H1 (cell line): Measurements from ENCODE around the gene CERCAM. TPM values are rescaled to one million over a fixed set of nuclear protein-coding genes. Genes with fewer than 3 reads are reported as not detected.

Experiments used
- CREB1 ChIP-seq: IDR thresholded peaks from 2 replicates; pipeline ENCODE4 v1.6.1; 2012; ENCODE audit warnings: inconsistent platforms
- CTCF ChIP-seq, 3 experiments: IDR thresholded peaks; 1 replicate in 2 of 3; 2 replicates in 1 of 3; pipeline versions ENCODE4 v1.5.1 to v1.6.1; 2011; ENCODE audit warnings: low read length in 3 of 3, mild to moderate bottlenecking in 3 of 3, inconsistent platforms in 2 of 3, low read depth in 1 of 3, moderate library complexity in 1 of 3; ENCODE audit not compliant: insufficient read depth in 1 of 3; ENCODE audit errors: control extremely low read depth in 1 of 3
- KDM1A ChIP-seq: fragments of 200-600, 300-600 bp; sonication (generic); IDR thresholded peaks from 2 replicates; pipeline ENCODE4 v1.7.1; 2016; ENCODE audit warnings: mild to moderate bottlenecking, low read length, borderline replicate concordance
- KDM5A ChIP-seq: fragments of 200-600 bp; IDR thresholded peaks from 2 replicates; pipeline ENCODE4 v1.7.1; 2012; ENCODE audit warnings: mild to moderate bottlenecking, low read length, inconsistent platforms, mixed read lengths
- NANOG ChIP-seq: IDR thresholded peaks from 2 replicates; pipeline ENCODE4 v1.6.1; 2011; ENCODE audit warnings: low read length, low read depth, mild to moderate bottlenecking, inconsistent platforms; ENCODE audit not compliant: insufficient read depth, poor library complexity, severe bottlenecking
- PHF8 ChIP-seq: fragments of 200-600 bp; sonication (generic); conservative IDR thresholded peaks from 2 replicates; pipeline ENCODE4 v1.7.1; 2012; ENCODE audit warnings: low read depth, mild to moderate bottlenecking, inconsistent platforms, low read length, moderate library complexity
- SIX5 ChIP-seq: IDR thresholded peaks from 2 replicates; pipeline ENCODE4 v1.6.1; 2011; ENCODE audit warnings: mild to moderate bottlenecking, low read depth, low read length
- polyA plus RNA-seq, 7 experiments: library from polyadenylated mRNA; depleted of rRNA in 3 of 7; stranded (reverse) in 5 of 7; unstranded in 2 of 7; fragments of >200 nt in 5 of 7; fragments of 200-250 nt in 2 of 7; gene quantifications; 1 replicate in 5 of 7; 2 replicates in 1 of 7; 4 replicates in 1 of 7; pipeline versions ENCODE4 v1.2.1 to v1.2.3, GENCODE V29; 2011 to 2013; ENCODE audit warnings: missing spikeins in 2 of 7, mixed read lengths in 2 of 7
- total RNA-seq: library from RNA; stranded (reverse); fragmentation: NEBNext Ultra II Directional; extraction: Animal tissue kit (Norgen Biotek cat#: 25700); gene quantifications from 2 replicates; pipeline ENCODE4 v1.2.1, GENCODE V29; 2021

Gene CERCAM
- total and polyA plus RNA-seq, 2 of the 8 experiments (the other 6 are each of a cell fraction or from before 2014, with no cell fraction given), result 3.1 to 5.2 TPM

GRCh38 chr9:128396970-128397613 is 23.6 kb upstream of the CERCAM start (continued):
- no peak for TF ChIP-seq CTCF (IDR thresholded peaks at IDR 0.05; ENCODE audit: control extremely low read depth in 1 of 3, insufficient read depth in 1 of 3, low read depth in 1 of 3, low read length in 3 of 3)
- no peak for TF ChIP-seq KDM5A
- TF ChIP-seq CREB1, result no peak
- peak; percentile 39; the same call in 1 of the 2 replicates for TF ChIP-seq KDM1A
- TF ChIP-seq NANOG, result peak; percentile 72
- no peak for TF ChIP-seq SIX5
- no peak for TF ChIP-seq PHF8
